ENCODE results near the gene DCXR.

DNA sequence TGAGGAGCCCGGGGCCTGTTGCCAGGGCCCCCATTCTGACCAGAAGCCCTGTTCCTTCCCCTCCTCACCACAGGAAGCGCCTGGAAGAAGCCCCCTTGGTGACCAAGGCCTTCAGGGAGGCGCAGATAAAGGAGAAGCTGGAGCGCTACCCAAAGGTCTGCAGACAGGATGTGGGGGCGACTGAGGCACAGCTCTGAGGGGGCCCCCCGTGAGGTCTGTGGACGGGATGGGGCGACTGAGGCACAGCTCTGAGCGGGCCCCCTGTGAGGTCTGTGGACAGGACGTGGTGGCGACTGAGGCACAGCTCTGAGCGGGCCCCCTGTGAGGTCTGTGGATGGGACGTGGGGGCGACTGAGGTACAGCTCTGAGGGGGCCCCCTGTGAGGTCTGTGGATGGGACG is 28.1 kb downstream of the DCXR start:
- no peak for TF ChIP-seq ZNF366 (tag by site-specific recombination; conservative IDR thresholded peaks at IDR 0.05)
- TF ChIP-seq, protein P1, sequence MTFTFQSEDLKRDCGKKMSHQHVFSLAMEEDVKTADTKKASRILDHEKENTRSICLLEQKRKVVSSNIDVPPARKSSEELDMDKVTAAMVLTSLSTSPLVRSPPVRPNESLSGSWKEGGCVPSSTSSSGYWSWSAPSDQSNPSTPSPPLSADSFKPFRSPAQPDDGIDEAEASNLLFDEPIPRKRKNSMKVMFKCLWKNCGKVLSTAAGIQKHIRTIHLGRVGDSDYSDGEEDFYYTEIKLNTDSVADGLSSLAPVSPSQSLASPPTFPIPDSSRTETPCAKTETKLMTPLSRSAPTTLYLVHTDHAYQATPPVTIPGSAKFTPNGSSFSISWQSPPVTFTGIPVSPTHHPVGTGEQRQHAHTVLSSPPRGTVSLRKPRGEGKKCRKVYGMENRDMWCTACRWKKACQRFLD (tag by site-specific recombination; IDR thresholded peaks at IDR 0.05) = no peak
